Caco-2 (cell line): ENCODE measurements around the gene LSMEM2. TPM values are rescaled to one million over a fixed set of nuclear protein-coding genes. Genes with fewer than 3 reads are reported as not detected.

Experiments used
- BruUV-seq: library from RNA; stranded (reverse); fragments of 400-500 nt; replicated peaks from 2 replicates; lab custom pipeline; 2021; lab: Mats Ljungman, UMichigan
- CTCF ChIA-PET: fragments of 300-600 bp; sonication (Branson Sonifier 250); formaldehyde crosslinking; loops from one replicate; lab custom pipeline; 2022; ENCODE audit warnings: antibody characterized with exemption; lab: Charles Lee
- POLR2A ChIA-PET: fragments of 300-600 bp; sonication (Branson Sonifier 250); formaldehyde crosslinking; loops from one replicate; lab custom pipeline; 2022; ENCODE audit warnings: antibody characterized with exemption; lab: Charles Lee
- DNase-seq, 2 experiments: peaks; one replicate each; pipeline versions ENCODE4 v3.0.0 to v3.0.0-alpha.2; 2020 to 2022
- H3K27me3 ChIP-seq: replicated peaks from 2 replicates; pipeline ENCODE4 v1.6.0; 2011; ENCODE audit warnings: low read length; ENCODE audit not compliant: control insufficient read depth, insufficient read depth
- H3K36me3 ChIP-seq: 2 replicates; pipeline ENCODE4 v1.5.1; 2011; ENCODE audit warnings: low read length; ENCODE audit not compliant: control insufficient read depth, insufficient read depth
- H3K4me1 ChIP-seq: fragments of 250-450 bp; sonication (Bioruptor Pico); 2 replicates; pipeline ENCODE4 v1.5.1; 2020; ENCODE audit warnings: mild to moderate bottlenecking
- H3K4me3 ChIP-seq: 2 replicates; pipeline ENCODE4 v1.5.1; 2011; ENCODE audit warnings: low read depth, mild to moderate bottlenecking, control low read depth, low read length
- H3K9me3 ChIP-seq: fragments of 250-450 bp; sonication (Bioruptor Pico); 2 replicates; pipeline ENCODE4 v1.5.1; 2020; ENCODE audit warnings: mild to moderate bottlenecking, moderate library complexity
- H3K27ac Mint-ChIP-seq: one replicate; pipeline ENCODE4 v1.8.0; 2022; ENCODE audit warnings: mixed read lengths; ENCODE audit not compliant: unreplicated experiment
- H3K27me3 Mint-ChIP-seq: one replicate; pipeline ENCODE4 v1.8.0; 2022; ENCODE audit warnings: mixed read lengths; ENCODE audit not compliant: insufficient read depth, unreplicated experiment
- H3K36me3 Mint-ChIP-seq: one replicate; pipeline ENCODE4 v1.8.0; 2022; ENCODE audit warnings: mild to moderate bottlenecking, mixed read lengths; ENCODE audit not compliant: insufficient read depth, unreplicated experiment
- H3K4me1 Mint-ChIP-seq: one replicate; pipeline ENCODE4 v1.8.0; 2022; ENCODE audit warnings: low read depth, mixed read lengths; ENCODE audit not compliant: unreplicated experiment
- H3K4me3 Mint-ChIP-seq: one replicate; pipeline ENCODE4 v1.8.0; 2022; ENCODE audit warnings: mild to moderate bottlenecking, moderate library complexity, mixed read lengths; ENCODE audit not compliant: unreplicated experiment
- H3K9me3 Mint-ChIP-seq: one replicate; pipeline ENCODE4 v1.8.0; 2022; ENCODE audit warnings: mixed read lengths; ENCODE audit not compliant: unreplicated experiment
- intact Hi-C: fragments of 100-400 bp; cut with micrococcal nuclease; formaldehyde crosslinking; loops from one replicate; pipeline ENCODE4 v1.10.0; 2022; ENCODE audit not compliant: unreplicated experiment
- total RNA-seq: library from RNA; stranded (reverse); gene quantifications from 2 replicates; pipeline ENCODE4 v1.2.3, GENCODE V29; 2022
- TF ChIP-seq, protein P1 (sequence below), 2 experiments: fragments of 200-600 bp in 1 of 2; IDR thresholded peaks; 1 replicate in 1 of 2; 2 replicates in 1 of 2; pipeline versions ENCODE4 v1.5.1 to v1.8.0; 2011 to 2022; ENCODE audit warnings: antibody characterized with exemption in 1 of 2, control low read depth in 1 of 2, inconsistent platforms in 1 of 2, low read depth in 1 of 2, low read length in 1 of 2, mild to moderate bottlenecking in 1 of 2, moderate library complexity in 1 of 2; ENCODE audit not compliant: insufficient read depth in 1 of 2, severe bottlenecking in 1 of 2, unreplicated experiment in 1 of 2

LSMEM2 gene
- total RNA-seq, 1 experiment from 2014 or later, result not detected

DNA sequence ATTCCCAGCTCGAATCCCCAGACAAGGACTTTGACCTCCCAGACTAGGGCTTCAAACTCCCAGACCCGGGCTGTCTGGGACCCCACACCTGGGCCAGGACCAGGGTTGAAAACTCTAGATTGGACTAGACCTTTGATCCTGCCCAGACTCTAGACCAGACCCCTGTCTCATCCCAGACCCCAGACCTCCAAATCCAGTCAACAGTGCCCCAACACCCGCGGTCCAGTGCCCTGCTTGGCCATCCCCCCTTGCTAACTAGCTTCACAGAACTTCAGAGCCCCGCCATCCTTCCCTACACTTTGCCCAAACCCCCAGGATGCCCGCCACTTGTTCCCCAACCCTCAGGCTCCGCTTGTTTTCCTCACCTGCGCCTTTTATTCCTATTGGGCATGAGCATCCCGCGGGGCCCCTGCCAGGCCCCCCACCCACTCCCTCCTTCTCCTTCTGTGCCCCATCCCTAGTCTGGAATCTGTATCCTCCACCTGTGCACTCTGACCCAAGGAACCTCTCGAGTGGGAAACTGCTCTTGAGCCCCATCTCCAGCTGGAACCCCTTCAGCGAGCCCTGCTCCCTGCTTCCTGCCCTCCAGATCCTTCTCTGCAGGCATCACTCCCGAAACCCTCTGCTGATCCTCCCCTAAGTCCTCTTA lies 42.3 kb upstream of the LSMEM2 start:
- no peaks in the 10 kb centered on the region for H3K27me3 ChIP-seq
- TSS peak; percentile 52 for BruUV-seq
- H3K4me1 Mint-ChIP-seq, result peaks cover 13% of the 10 kb centered on the region
- no peaks in the 10 kb centered on the region for H3K27me3 Mint-ChIP-seq
- ChIA-PET CTCF (interaction anchor here (0.5 to 1.8 kb wide), 10 partner anchors 10 to 210 kb away, joined by 4 to 30 read pairs (median 5); partner anchors contain the start of genes CYB561D2 and NPRL2), POLR2A (interaction anchor here (0.6 to 1.8 kb wide), 6 partner anchors 10 to 209 kb away, joined by 5 to 16 read pairs (median 8); partner anchors contain the start of genes HYAL3 and NAA80)
- peak overlapping the region; percentile 52 for H3K4me3 ChIP-seq
- peaks cover 12% of the 10 kb centered on the region for H3K36me3 Mint-ChIP-seq
- intact Hi-C loops, result loop anchor here (2.0 kb wide), 1 partner anchor 62 kb away; the partner anchor contains the start of genes HYAL3 and NAA80
- TF ChIP-seq, protein P1, sequence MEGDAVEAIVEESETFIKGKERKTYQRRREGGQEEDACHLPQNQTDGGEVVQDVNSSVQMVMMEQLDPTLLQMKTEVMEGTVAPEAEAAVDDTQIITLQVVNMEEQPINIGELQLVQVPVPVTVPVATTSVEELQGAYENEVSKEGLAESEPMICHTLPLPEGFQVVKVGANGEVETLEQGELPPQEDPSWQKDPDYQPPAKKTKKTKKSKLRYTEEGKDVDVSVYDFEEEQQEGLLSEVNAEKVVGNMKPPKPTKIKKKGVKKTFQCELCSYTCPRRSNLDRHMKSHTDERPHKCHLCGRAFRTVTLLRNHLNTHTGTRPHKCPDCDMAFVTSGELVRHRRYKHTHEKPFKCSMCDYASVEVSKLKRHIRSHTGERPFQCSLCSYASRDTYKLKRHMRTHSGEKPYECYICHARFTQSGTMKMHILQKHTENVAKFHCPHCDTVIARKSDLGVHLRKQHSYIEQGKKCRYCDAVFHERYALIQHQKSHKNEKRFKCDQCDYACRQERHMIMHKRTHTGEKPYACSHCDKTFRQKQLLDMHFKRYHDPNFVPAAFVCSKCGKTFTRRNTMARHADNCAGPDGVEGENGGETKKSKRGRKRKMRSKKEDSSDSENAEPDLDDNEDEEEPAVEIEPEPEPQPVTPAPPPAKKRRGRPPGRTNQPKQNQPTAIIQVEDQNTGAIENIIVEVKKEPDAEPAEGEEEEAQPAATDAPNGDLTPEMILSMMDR (IDR thresholded peaks at IDR 0.05; ENCODE audit: insufficient read depth in 1 of 2, low read depth in 1 of 2, low read length in 1 of 2, severe bottlenecking in 1 of 2, unreplicated experiment in 1 of 2), result no peak
- H3K4me1 ChIP-seq, result peaks cover 23% of the 10 kb centered on the region
- no peaks in the 10 kb centered on the region for H3K9me3 ChIP-seq
- no peaks in the 10 kb centered on the region; the same call in none of the 2 replicates for H3K36me3 ChIP-seq
- no peaks in the 10 kb centered on the region for H3K9me3 Mint-ChIP-seq
- no peak for DNase-seq
- H3K4me3 Mint-ChIP-seq, result peak overlapping the region; percentile 94
- peak overlapping the region; percentile 82 for H3K27ac Mint-ChIP-seq

- no TSS peak for BruUV-seq
- Mint-ChIP-seq H3K27me3 (no peaks in the 10 kb centered on the region), H3K4me3 (peak overlapping the region; percentile 94), H3K9me3 (no peaks in the 10 kb centered on the region), H3K4me1 (peaks cover 13% of the 10 kb centered on the region), H3K27ac (peak overlapping the region; percentile 82), H3K36me3 (peaks cover 12% of the 10 kb centered on the region)
- DNase-seq, result no peak
- H3K4me3 ChIP-seq, result peak overlapping the region; percentile 52
- no peaks in the 10 kb centered on the region for H3K9me3 ChIP-seq
- H3K27me3 ChIP-seq, result no peaks in the 10 kb centered on the region
- TF ChIP-seq, protein P1 (IDR thresholded peaks at IDR 0.05; ENCODE audit: insufficient read depth in 1 of 2, low read depth in 1 of 2, low read length in 1 of 2, severe bottlenecking in 1 of 2, unreplicated experiment in 1 of 2), result no peak
- intact Hi-C loops, result loop anchor here (2.0 kb wide), 1 partner anchor 62 kb away; the partner anchor contains the start of genes HYAL3 and NAA80
- peaks cover 23% of the 10 kb centered on the region for H3K4me1 ChIP-seq
- no peaks in the 10 kb centered on the region; the same call in none of the 2 replicates for H3K36me3 ChIP-seq
- POLR2A ChIA-PET, result interaction anchor here (0.6 kb wide), 1 partner anchor 209 kb away, joined by 5 read pairs; no protein-coding TSS in a partner anchor
- CTCF ChIA-PET, result interaction anchor here (0.5 to 1.8 kb wide), 4 partner anchors 10 to 87 kb away, joined by 5 to 30 read pairs (median 6); no protein-coding TSS in a partner anchor
Observed at GRCh38 chr3:50237133-50237651, 41.7 kb upstream of the LSMEM2 start.
